Loucy (cell line): ENCODE results near the gene PKM.
A peak's percentile ranks its signal among the peaks of the same experiment; 100 is the strongest.

Experiments used
- H2AFZ ChIP-seq: fragments of 200-600 bp; sonication (generic); 2 replicates; pipeline ENCODE4 v1.6.0; 2016; ENCODE audit warnings: antibody characterized with exemption, mild to moderate bottlenecking, low read length, moderate library complexity
- H3F3A ChIP-seq: fragments of 200-600 bp; 2 replicates; pipeline ENCODE4 v1.6.0; 2016; ENCODE audit warnings: antibody characterized with exemption, low read depth, mild to moderate bottlenecking
- H3K27me3 ChIP-seq: fragments of 200-600 bp; sonication (generic); 2 replicates; pipeline ENCODE4 v1.6.1; 2014; ENCODE audit warnings: low read length, mild to moderate bottlenecking; ENCODE audit not compliant: insufficient read depth, poor library complexity, severe bottlenecking
- H3K36me3 ChIP-seq: fragments of 200-600 bp; sonication (generic); 2 replicates; pipeline ENCODE4 v1.6.1; 2016; ENCODE audit warnings: low read length; ENCODE audit not compliant: insufficient read depth
- H3K4me1 ChIP-seq: fragments of 200-600 bp; sonication (generic); 2 replicates; pipeline ENCODE4 v1.5.1; 2014; ENCODE audit warnings: low read length, mild to moderate bottlenecking; ENCODE audit not compliant: insufficient read depth, poor library complexity, severe bottlenecking
- H3K4me2 ChIP-seq: fragments of 200-600 bp; sonication (generic); 2 replicates; pipeline ENCODE4 v1.6.0; 2014; ENCODE audit warnings: antibody characterized with exemption, low read length, low read depth, mild to moderate bottlenecking; ENCODE audit not compliant: poor library complexity, severe bottlenecking
- H3K4me3 ChIP-seq: fragments of 200-600 bp; sonication (generic); 2 replicates; pipeline ENCODE4 v1.5.1; 2014; ENCODE audit warnings: low read length, mild to moderate bottlenecking, mixed read lengths; ENCODE audit not compliant: poor library complexity, severe bottlenecking
- H3K79me2 ChIP-seq: fragments of 200-600 bp; sonication (generic); 2 replicates; pipeline ENCODE4 v1.6.1; 2014; ENCODE audit warnings: low read length; ENCODE audit not compliant: insufficient read depth
- H3K9ac ChIP-seq: fragments of 200-600 bp; sonication (generic); 2 replicates; pipeline ENCODE4 v1.6.0; 2014; ENCODE audit warnings: mild to moderate bottlenecking, low read depth, low read length, moderate library complexity; ENCODE audit not compliant: poor library complexity, severe bottlenecking
- H3K9me2 ChIP-seq: fragments of 200-600 bp; sonication (generic); replicated peaks from 2 replicates; pipeline ENCODE4 v1.6.1; 2016; ENCODE audit warnings: low read depth, low read length, mixed read lengths
- H3K9me3 ChIP-seq: fragments of 200-600 bp; sonication (generic); 2 replicates; pipeline ENCODE4 v1.6.1; 2014; ENCODE audit warnings: mild to moderate bottlenecking, antibody characterized with exemption, low read length, low read depth; ENCODE audit not compliant: insufficient read depth
- H4K20me1 ChIP-seq: fragments of 200-600 bp; sonication (generic); 2 replicates; pipeline ENCODE4 v1.6.0; 2014; ENCODE audit warnings: antibody characterized with exemption, low read length, mild to moderate bottlenecking; ENCODE audit not compliant: insufficient read depth, poor library complexity, severe bottlenecking
- EZH2phosphoT487 ChIP-seq: fragments of 200-600 bp; IDR thresholded peaks from 2 replicates; pipeline ENCODE4 v1.6.1; 2018; ENCODE audit warnings: antibody characterized with exemption, mild to moderate bottlenecking, moderate library complexity, borderline replicate concordance
- TF ChIP-seq, protein P1 (sequence below): fragments of 200-600 bp; sonication (generic); conservative IDR thresholded peaks from 2 replicates; pipeline ENCODE4 v1.5.1; 2014; ENCODE audit warnings: mild to moderate bottlenecking, antibody characterized with exemption, low read length

Gene PKM

DNA sequence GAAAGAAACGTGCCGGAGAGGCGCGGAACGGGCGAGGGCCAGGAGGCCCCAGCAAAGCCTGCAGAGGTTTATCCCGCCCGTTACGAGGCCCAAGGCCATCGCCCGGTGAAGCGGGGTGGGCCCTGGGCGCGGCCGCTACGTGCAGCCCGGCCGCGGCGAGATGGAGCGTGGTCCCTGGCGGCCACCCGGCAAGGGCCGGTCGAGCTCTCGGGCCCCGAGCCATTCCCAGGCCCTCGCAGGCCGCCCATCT, 1.1 kb downstream of the PKM start:
- H3K79me2 ChIP-seq: peaks cover 68% of the 10 kb centered on the region
- no peak overlapping the region for H2AFZ ChIP-seq
- H3K9me3 ChIP-seq: no peaks in the 10 kb centered on the region
- no peaks in the 10 kb centered on the region for H3K9me2 ChIP-seq
- peak overlapping the region; percentile 83 for H3K4me2 ChIP-seq
- H3K4me1 ChIP-seq: peaks cover 46% of the 10 kb centered on the region
- peak overlapping the region; percentile 99 for H3K9ac ChIP-seq
- H3K4me3 ChIP-seq: peak overlapping the region; percentile 95
- peaks cover 9% of the 10 kb centered on the region; the same call in 1 of the 2 replicates for H3K36me3 ChIP-seq
- TF ChIP-seq EZH2phosphoT487: no peak
- TF ChIP-seq, protein P1, sequence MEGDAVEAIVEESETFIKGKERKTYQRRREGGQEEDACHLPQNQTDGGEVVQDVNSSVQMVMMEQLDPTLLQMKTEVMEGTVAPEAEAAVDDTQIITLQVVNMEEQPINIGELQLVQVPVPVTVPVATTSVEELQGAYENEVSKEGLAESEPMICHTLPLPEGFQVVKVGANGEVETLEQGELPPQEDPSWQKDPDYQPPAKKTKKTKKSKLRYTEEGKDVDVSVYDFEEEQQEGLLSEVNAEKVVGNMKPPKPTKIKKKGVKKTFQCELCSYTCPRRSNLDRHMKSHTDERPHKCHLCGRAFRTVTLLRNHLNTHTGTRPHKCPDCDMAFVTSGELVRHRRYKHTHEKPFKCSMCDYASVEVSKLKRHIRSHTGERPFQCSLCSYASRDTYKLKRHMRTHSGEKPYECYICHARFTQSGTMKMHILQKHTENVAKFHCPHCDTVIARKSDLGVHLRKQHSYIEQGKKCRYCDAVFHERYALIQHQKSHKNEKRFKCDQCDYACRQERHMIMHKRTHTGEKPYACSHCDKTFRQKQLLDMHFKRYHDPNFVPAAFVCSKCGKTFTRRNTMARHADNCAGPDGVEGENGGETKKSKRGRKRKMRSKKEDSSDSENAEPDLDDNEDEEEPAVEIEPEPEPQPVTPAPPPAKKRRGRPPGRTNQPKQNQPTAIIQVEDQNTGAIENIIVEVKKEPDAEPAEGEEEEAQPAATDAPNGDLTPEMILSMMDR: no peak
- H3K27me3 ChIP-seq: peaks cover 10% of the 10 kb centered on the region
- H3F3A ChIP-seq: peaks cover 20% of the 10 kb centered on the region
- peaks cover 60% of the 10 kb centered on the region for H4K20me1 ChIP-seq

DNA sequence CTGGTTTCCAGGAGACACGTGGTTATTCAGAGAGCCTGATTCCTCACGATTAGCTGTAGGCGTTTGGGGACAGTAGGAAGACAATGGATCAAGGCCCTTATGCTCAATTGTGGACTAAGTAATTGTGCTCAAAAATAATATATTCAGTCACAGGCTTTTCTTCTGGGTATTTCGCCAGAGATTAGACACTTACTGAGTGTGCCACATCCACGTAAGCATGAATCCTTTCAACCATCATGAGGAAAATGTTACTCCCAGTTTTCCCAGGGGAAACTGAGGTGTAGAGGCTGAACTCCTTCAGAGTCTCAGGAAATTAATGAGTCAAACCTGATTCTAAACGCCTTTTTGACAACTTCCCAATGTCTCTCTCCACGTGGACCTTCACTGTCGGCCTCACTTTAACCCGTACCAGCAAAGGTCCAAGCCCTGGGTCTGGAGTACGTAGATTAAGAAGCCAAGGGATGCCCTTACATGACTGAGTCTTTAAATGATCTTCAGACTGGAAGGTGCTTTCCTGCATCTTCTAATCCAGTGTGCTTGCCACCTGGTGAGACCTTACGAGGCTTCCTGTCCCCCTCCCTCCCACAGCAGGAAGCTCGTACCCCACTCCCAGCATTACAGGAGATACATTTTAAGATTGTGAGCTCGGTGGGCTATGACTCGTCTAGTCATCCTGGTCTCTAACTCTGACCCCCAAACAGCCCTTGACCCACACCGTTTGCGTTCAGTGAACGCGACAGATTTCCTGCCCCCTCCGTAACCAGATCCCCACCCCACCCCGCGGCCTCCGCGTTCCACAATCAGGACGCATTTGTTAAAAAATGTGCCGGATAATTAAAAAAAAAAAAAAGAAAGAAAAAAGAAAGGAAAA, 1.7 kb downstream of the PKM start:
- H3K9me3 ChIP-seq: no peaks in the 10 kb centered on the region
- peaks cover 12% of the 10 kb centered on the region; the same call in 1 of the 2 replicates for H3K36me3 ChIP-seq
- H3K27me3 ChIP-seq: peaks cover 10% of the 10 kb centered on the region
- peak overlapping the region; percentile 99 for H3K9ac ChIP-seq
- no peaks in the 10 kb centered on the region for H3K9me2 ChIP-seq
- peaks cover 20% of the 10 kb centered on the region for H3F3A ChIP-seq
- peaks cover 73% of the 10 kb centered on the region for H3K79me2 ChIP-seq
- H4K20me1 ChIP-seq: peaks cover 64% of the 10 kb centered on the region
- H3K4me3 ChIP-seq: peak overlapping the region; percentile 95
- H2AFZ ChIP-seq: no peak overlapping the region
- peak overlapping the region; percentile 83 for H3K4me2 ChIP-seq
- H3K4me1 ChIP-seq: peaks cover 50% of the 10 kb centered on the region
- TF ChIP-seq, protein P1: no peak
- no peak for TF ChIP-seq EZH2phosphoT487

DNA sequence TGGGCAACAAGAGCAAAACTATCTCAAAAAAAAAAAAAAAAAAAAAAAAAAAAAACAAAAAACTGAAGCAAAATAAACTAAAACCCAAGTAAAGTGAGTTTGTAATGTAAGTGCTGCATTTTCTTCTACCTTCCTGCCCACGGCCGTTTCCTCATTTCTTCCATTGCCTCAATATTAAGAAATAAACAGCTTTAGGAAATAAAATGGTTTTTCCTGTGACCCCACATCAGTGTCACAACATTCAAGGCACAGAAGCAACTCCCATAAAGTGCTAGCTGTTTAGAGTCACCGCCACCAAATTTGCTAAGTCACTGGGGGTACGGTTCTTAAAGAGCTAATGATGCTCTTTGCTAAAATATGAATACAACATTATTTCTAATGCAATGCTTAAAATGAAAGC, 3.3 kb downstream of the PKM start:
- H3K27me3 ChIP-seq: peaks cover 10% of the 10 kb centered on the region
- H3K9me2 ChIP-seq: no peaks in the 10 kb centered on the region
- peaks cover 89% of the 10 kb centered on the region for H3K79me2 ChIP-seq
- H2AFZ ChIP-seq: no peak overlapping the region
- H3K9ac ChIP-seq: peak overlapping the region; percentile 99
- no peaks in the 10 kb centered on the region for H3K9me3 ChIP-seq
- H3F3A ChIP-seq: peaks cover 20% of the 10 kb centered on the region
- H3K4me3 ChIP-seq: peak overlapping the region; percentile 95
- H3K36me3 ChIP-seq: peaks cover 25% of the 10 kb centered on the region; the same call in 1 of the 2 replicates
- H3K4me1 ChIP-seq: peaks cover 66% of the 10 kb centered on the region
- H3K4me2 ChIP-seq: peak overlapping the region; percentile 83
- TF ChIP-seq, protein P1: no peak
- no peak for TF ChIP-seq EZH2phosphoT487
- H4K20me1 ChIP-seq: peaks cover 80% of the 10 kb centered on the region
